H1 (cell line): Measurements from ENCODE around the gene ATG7. TPM values are rescaled to one million over a fixed set of nuclear protein-coding genes. Genes with fewer than 3 reads are reported as not detected.

Experiments
- CTCF ChIA-PET: fragments of 300-600 bp; sonication (Branson Sonifier 250); formaldehyde crosslinking; loops from one replicate; lab custom pipeline; 2021; ENCODE audit not compliant: partially characterized antibody; lab: Charles Lee
- POLR2A ChIA-PET: fragments of 300-600 bp; sonication (Branson Sonifier 250); formaldehyde crosslinking; loops from one replicate; lab custom pipeline; 2021; ENCODE audit warnings: inconsistent platforms; ENCODE audit not compliant: partially characterized antibody; lab: Charles Lee
- DNase-seq, 2 experiments: peaks; one replicate each; pipeline versions ENCODE4 v3.0.0 to v3.0.0-alpha.2; 2010 to 2022; ENCODE audit warnings: low spot score in 2 of 2, low read depth in 1 of 2, mixed read lengths in 1 of 2
- FAIRE-seq: peaks from 2 replicates; lab custom pipeline; 2011; peaks lifted over from hg19 to GRCh38; lab: Jason Lieb, UNC
- H2AFZ ChIP-seq: 2 replicates; pipeline ENCODE4 v1.8.1; 2012; ENCODE audit warnings: low read length, inconsistent platforms
- H2AK5ac ChIP-seq: 2 replicates; pipeline ENCODE4 v1.6.1; 2013; ENCODE audit warnings: low read depth, low read length
- H2BK120ac ChIP-seq: replicated peaks from 2 replicates; pipeline ENCODE3; 2013; ENCODE audit warnings: low read depth, low read length, inconsistent platforms
- H2BK12ac ChIP-seq: 2 replicates; pipeline ENCODE4 v1.6.1; 2013; ENCODE audit warnings: low read depth, low read length
- H2BK15ac ChIP-seq: 2 replicates; pipeline ENCODE4 v1.6.1; 2013; ENCODE audit warnings: low read length
- H2BK20ac ChIP-seq: 2 replicates; pipeline ENCODE4 v1.6.1; 2013; ENCODE audit warnings: low read length
- H2BK5ac ChIP-seq: 2 replicates; pipeline ENCODE4 v1.6.1; 2013; ENCODE audit warnings: low read depth, low read length
- H3K14ac ChIP-seq: 2 replicates; pipeline ENCODE4 v1.6.1; 2013; ENCODE audit warnings: inconsistent platforms; ENCODE audit not compliant: insufficient read length
- H3K18ac ChIP-seq: 2 replicates; pipeline ENCODE4 v1.6.1; 2013; ENCODE audit warnings: low read length; ENCODE audit errors: extremely low read depth
- H3K23ac ChIP-seq: 2 replicates; pipeline ENCODE4 v1.6.1; 2013; ENCODE audit warnings: inconsistent platforms; ENCODE audit not compliant: insufficient read length
- H3K23me2 ChIP-seq: 2 replicates; pipeline ENCODE4 v1.6.1; 2013; ENCODE audit warnings: low read depth, low read length
- H3K27ac ChIP-seq: 2 replicates; pipeline ENCODE4 v1.6.1; 2011; ENCODE audit warnings: low read depth, low read length, inconsistent platforms
- H3K27me3 ChIP-seq, 4 experiments: replicated peaks in 1 of 4; 1 replicate in 1 of 4; 2 replicates in 3 of 4; pipeline versions ENCODE4 v1.6.1 to v1.8.1; 2011 to 2013; ENCODE audit warnings: low read length in 3 of 4, mild to moderate bottlenecking in 3 of 4, inconsistent platforms in 2 of 4, mixed read lengths in 2 of 4, moderate library complexity in 1 of 4; ENCODE audit not compliant: control insufficient read depth in 3 of 4, insufficient read depth in 3 of 4; ENCODE audit errors: extremely low read depth in 1 of 4
- H3K36me3 ChIP-seq, 4 experiments: 2 replicates each; pipeline versions ENCODE4 v1.6.1 to v1.8.1; 2011 to 2013; ENCODE audit warnings: mild to moderate bottlenecking in 4 of 4, low read length in 3 of 4, moderate library complexity in 2 of 4, control low read depth in 1 of 4, inconsistent platforms in 1 of 4; ENCODE audit not compliant: insufficient read depth in 4 of 4, control insufficient read depth in 2 of 4
- H3K4ac ChIP-seq: replicated peaks from 2 replicates; pipeline ENCODE3; 2013; ENCODE audit warnings: low read length, low read depth, mixed read lengths, inconsistent platforms; ENCODE audit not compliant: insufficient read length
- H3K4me1 ChIP-seq, 4 experiments: replicated peaks in 1 of 4; 1 replicate in 1 of 4; 2 replicates in 3 of 4; pipeline versions ENCODE4 v1.6.1 to v1.8.1; 2011 to 2013; ENCODE audit warnings: low read length in 3 of 4, inconsistent platforms in 2 of 4, mixed read lengths in 1 of 4; ENCODE audit not compliant: insufficient read depth in 4 of 4, control insufficient read depth in 3 of 4
- H3K4me2 ChIP-seq, 2 experiments: 2 replicates each; pipeline versions ENCODE4 v1.6.1 to v1.8.1; 2011 to 2013; ENCODE audit warnings: low read depth in 2 of 2, low read length in 2 of 2, control low read depth in 1 of 2, inconsistent platforms in 1 of 2, mild to moderate bottlenecking in 1 of 2; ENCODE audit not compliant: insufficient read depth in 1 of 2
- H3K4me3 ChIP-seq, 4 experiments: fragments of 200-600, 300-600 bp in 1 of 4; sonication (generic), shearing (Covaris generic), sonication (Bioruptor Twin) in 1 of 4; 2 replicates each; pipeline versions ENCODE4 v1.5.1 to v1.8.1; 2011 to 2016; ENCODE audit warnings: low read length in 4 of 4, low read depth in 3 of 4, control low read depth in 2 of 4, inconsistent platforms in 2 of 4, mild to moderate bottlenecking in 2 of 4, mixed read lengths in 1 of 4, moderate library complexity in 1 of 4; ENCODE audit not compliant: insufficient read depth in 2 of 4; ENCODE audit errors: extremely low read depth in 1 of 4
- H3K56ac ChIP-seq: replicated peaks from 2 replicates; pipeline ENCODE3; 2013; ENCODE audit warnings: low read depth, mild to moderate bottlenecking, mixed read lengths, low read length, inconsistent platforms; ENCODE audit not compliant: insufficient read length
- H3K79me1 ChIP-seq: 2 replicates; pipeline ENCODE4 v1.6.1; 2013; ENCODE audit warnings: low read depth, low read length, control low read depth
- H3K79me2 ChIP-seq, 2 experiments: 2 replicates each; pipeline versions ENCODE4 v1.6.1 to v1.8.1; 2012 to 2013; ENCODE audit warnings: low read length in 2 of 2, mild to moderate bottlenecking in 2 of 2, inconsistent platforms in 1 of 2; ENCODE audit not compliant: insufficient read depth in 2 of 2, control insufficient read depth in 1 of 2
- H3K9ac ChIP-seq, 4 experiments: replicated peaks in 1 of 4; 1 replicate in 1 of 4; 2 replicates in 3 of 4; pipeline versions ENCODE4 v1.6.1 to v1.8.1; 2011 to 2013; ENCODE audit warnings: low read depth in 3 of 4, low read length in 3 of 4, control low read depth in 2 of 4, mild to moderate bottlenecking in 2 of 4, moderate library complexity in 2 of 4, inconsistent platforms in 1 of 4; ENCODE audit errors: extremely low read depth in 1 of 4
- H3K9me3 ChIP-seq, 2 experiments: 2 replicates each; pipeline versions ENCODE4 v1.6.1 to v1.8.1; 2012 to 2013; ENCODE audit warnings: mild to moderate bottlenecking in 2 of 2, moderate library complexity in 2 of 2, control low read depth in 1 of 2, inconsistent platforms in 1 of 2, low read depth in 1 of 2, low read length in 1 of 2, mixed read lengths in 1 of 2; ENCODE audit not compliant: insufficient read depth in 2 of 2
- H4K20me1 ChIP-seq, 2 experiments: replicated peaks in 1 of 2; 2 replicates each; pipeline versions ENCODE3 to v1.8.1; 2011 to 2013; ENCODE audit warnings: inconsistent platforms in 2 of 2, low read length in 2 of 2, mild to moderate bottlenecking in 1 of 2; ENCODE audit not compliant: insufficient read depth in 2 of 2, control insufficient read depth in 1 of 2
- H4K5ac ChIP-seq: 2 replicates; pipeline ENCODE4 v1.6.1; 2013; ENCODE audit warnings: low read length, low read depth, mixed read lengths, inconsistent platforms; ENCODE audit not compliant: insufficient read length
- H4K8ac ChIP-seq: 2 replicates; pipeline ENCODE4 v1.8.0; 2013; ENCODE audit warnings: mild to moderate bottlenecking, moderate library complexity, low read length, inconsistent platforms; ENCODE audit not compliant: insufficient read depth; ENCODE audit errors: extremely low read depth
- H4K91ac ChIP-seq: replicated peaks from 2 replicates; pipeline ENCODE3; 2013; ENCODE audit warnings: low read length, mixed read lengths, inconsistent platforms; ENCODE audit not compliant: insufficient read length
- CBX5 ChIP-seq: fragments of 300-800, 300-1000 bp; sonication (generic); IDR thresholded peaks from 2 replicates; pipeline ENCODE4 v1.7.1; 2016; ENCODE audit warnings: antibody characterized with exemption, low read length, low read depth
- CHD2 ChIP-seq: IDR thresholded peaks from 2 replicates; pipeline ENCODE4 v1.6.1; 2012; ENCODE audit warnings: low read length, improper control_type of control experiment
- EZH2 ChIP-seq: fragments of 200-600 bp; sonication (generic); IDR thresholded peaks from 2 replicates; pipeline ENCODE4 v1.7.1; 2012; ENCODE audit warnings: low read depth, mild to moderate bottlenecking, moderate library complexity, low read length, inconsistent platforms; ENCODE audit not compliant: severe bottlenecking
- POU5F1 ChIP-seq: IDR thresholded peaks from 2 replicates; pipeline ENCODE4 v1.6.1; 2011; ENCODE audit warnings: low read depth, mild to moderate bottlenecking, low read length, moderate library complexity
- SIX5 ChIP-seq: IDR thresholded peaks from 2 replicates; pipeline ENCODE4 v1.6.1; 2011; ENCODE audit warnings: mild to moderate bottlenecking, low read depth, low read length
- SRF ChIP-seq: IDR thresholded peaks from 2 replicates; pipeline ENCODE4 v1.6.1; 2011; ENCODE audit warnings: mild to moderate bottlenecking, low read depth, low read length, moderate library complexity
- TEAD4 ChIP-seq: IDR thresholded peaks from 2 replicates; pipeline ENCODE4 v1.6.1; 2012; ENCODE audit warnings: low read depth, low read length, inconsistent platforms, mixed read lengths
- WGBS, 2 experiments: shearing (Covaris generic) in 1 of 2; methylation state at CpG; one replicate each; pipeline versions ENCODE4 v1.1.6 to v1.1.7; 2013 to 2015; ENCODE audit warnings: low lambda C conversion rate in 2 of 2, mixed read lengths in 2 of 2, inconsistent platforms in 1 of 2, low coverage in 1 of 2, missing lambda C conversion rate in 1 of 2; ENCODE audit not compliant: insufficient replicate concordance in 2 of 2, insufficient coverage in 1 of 2, insufficient read length in 1 of 2; ENCODE audit errors: extremely low coverage in 1 of 2, missing lambda C conversion rate in 1 of 2; 5-methylcytosine and 5-hydroxymethylcytosine counted together
- polyA plus RNA-seq, 7 experiments: library from polyadenylated mRNA; depleted of rRNA in 3 of 7; stranded (reverse) in 5 of 7; unstranded in 2 of 7; fragments of >200 nt in 5 of 7; fragments of 200-250 nt in 2 of 7; gene quantifications; 1 replicate in 5 of 7; 2 replicates in 1 of 7; 4 replicates in 1 of 7; pipeline versions ENCODE4 v1.2.1 to v1.2.3, GENCODE V29; 2011 to 2013; ENCODE audit warnings: missing spikeins in 2 of 7, mixed read lengths in 2 of 7
- total RNA-seq: library from RNA; stranded (reverse); fragmentation: NEBNext Ultra II Directional; extraction: Animal tissue kit (Norgen Biotek cat#: 25700); gene quantifications from 2 replicates; pipeline ENCODE4 v1.2.1, GENCODE V29; 2021

The ATG7 gene
- total and polyA plus RNA-seq, 2 of the 8 experiments (the other 6 are each of a cell fraction or from before 2014, with no cell fraction given) = 15.0 to 19.1 TPM

- Histone ChIP-seq H4K20me1 (no peaks in the 10 kb centered on the region), H3K9ac (no peak overlapping the region), H3K4ac (no peak overlapping the region), H4K8ac (no peak overlapping the region), H4K5ac (no peak overlapping the region), H3K27me3 (no peaks in the 10 kb centered on the region), H2BK12ac (no peak overlapping the region), H3K56ac (no peak overlapping the region), H2BK120ac (no peak overlapping the region), H3K4me3 (no peak overlapping the region), H3K18ac (no peak overlapping the region), H2BK15ac (no peak overlapping the region), H3K4me1 (peaks cover 0 to 7% (median 3%) of the 10 kb centered on the region in 4 experiments; a peak in 4 of 7 replicates), H2BK20ac (no peak overlapping the region), H3K23me2 (peaks cover 2% of the 10 kb centered on the region; the same call in 1 of the 2 replicates), H3K9me3 (no peaks in the 10 kb centered on the region), H3K4me2 (no peak overlapping the region), H3K36me3 (no peaks in the 10 kb centered on the region; a peak in 2 of 8 replicates), H2AFZ (no peak overlapping the region), H3K23ac (no peak overlapping the region), H3K27ac (no peak overlapping the region), H3K79me2 (peaks cover 3 to 17% of the 10 kb centered on the region in 2 experiments), H2BK5ac (no peak overlapping the region), H2AK5ac (no peak overlapping the region), H3K14ac (no peak overlapping the region), H4K91ac (no peak overlapping the region), H3K79me1 (peaks cover 9% of the 10 kb centered on the region)
- no peak for TF ChIP-seq POU5F1
- no peak for TF ChIP-seq CBX5
- no peak for TF ChIP-seq SIX5
- TF ChIP-seq CHD2 = no peak
- TF ChIP-seq SRF = no peak
- no peak for TF ChIP-seq TEAD4
- TF ChIP-seq EZH2 = no peak
- ChIA-PET POLR2A (interaction anchor here (0.8 to 1.5 kb wide), 4 partner anchors 12 to 38 kb away, joined by 3 to 4 read pairs (median 3); no protein-coding TSS in a partner anchor), CTCF (no interaction called here)
- DNase-seq = no peak
- no peak for FAIRE-seq
- 73% methylated on average over 2 of the region's 2 CpGs; no CpG with 5 or more reads in 1 of the 2 experiments for WGBS, 2 experiments
Measured at GRCh38 chr3:11276901-11277300, 4.7 kb downstream of the ATG7 start.
